Neutrophil (primary cell): ENCODE data around the gene EIF4A2.
"Not testable (repeated sequence)": the region's sequence is repeated elsewhere in the genome, so short reads cannot be mapped to it uniquely, and the experiment has no call there.

Experiments
- H3K27ac ChIP-seq: fragments of 200-600 bp; sonication (generic); 2 replicates; pipeline ENCODE4 v1.5.1; 2016; ENCODE audit warnings: mild to moderate bottlenecking, moderate library complexity
- H3K27me3 ChIP-seq: fragments of 200-600 bp; sonication (generic); 2 replicates; pipeline ENCODE4 v1.6.0; 2016; ENCODE audit warnings: mild to moderate bottlenecking
- H3K36me3 ChIP-seq: fragments of 200-600 bp; sonication (generic); 2 replicates; pipeline ENCODE4 v1.5.1; 2017
- H3K4me1 ChIP-seq, 2 experiments: fragments of 200-600 bp in 1 of 2; sonication (generic) in 1 of 2; 1 replicate in 1 of 2; 2 replicates in 1 of 2; pipeline versions ENCODE4 v1.5.1 to v1.6.1; 2013 to 2016; ENCODE audit warnings: low read depth in 1 of 2, low read length in 1 of 2, mild to moderate bottlenecking in 1 of 2, moderate library complexity in 1 of 2; ENCODE audit not compliant: control insufficient read depth in 1 of 2, insufficient read depth in 1 of 2
- H3K4me3 ChIP-seq, 2 experiments: fragments of 200-600 bp in 1 of 2; sonication (generic) in 1 of 2; 1 replicate in 1 of 2; 2 replicates in 1 of 2; pipeline ENCODE4 v1.5.1; 2013 to 2016; ENCODE audit warnings: low read depth in 1 of 2, low read length in 1 of 2, mild to moderate bottlenecking in 1 of 2, moderate library complexity in 1 of 2
- H3K9me3 ChIP-seq: fragments of 200-600 bp; sonication (generic); 2 replicates; pipeline ENCODE4 v1.5.1; 2016
- TF ChIP-seq, protein P1 (sequence below): fragments of 200-600 bp; sonication (generic); IDR thresholded peaks from 2 replicates; pipeline ENCODE4 v1.5.1; 2016; ENCODE audit warnings: antibody characterized with exemption

EIF4A2 gene

DNA sequence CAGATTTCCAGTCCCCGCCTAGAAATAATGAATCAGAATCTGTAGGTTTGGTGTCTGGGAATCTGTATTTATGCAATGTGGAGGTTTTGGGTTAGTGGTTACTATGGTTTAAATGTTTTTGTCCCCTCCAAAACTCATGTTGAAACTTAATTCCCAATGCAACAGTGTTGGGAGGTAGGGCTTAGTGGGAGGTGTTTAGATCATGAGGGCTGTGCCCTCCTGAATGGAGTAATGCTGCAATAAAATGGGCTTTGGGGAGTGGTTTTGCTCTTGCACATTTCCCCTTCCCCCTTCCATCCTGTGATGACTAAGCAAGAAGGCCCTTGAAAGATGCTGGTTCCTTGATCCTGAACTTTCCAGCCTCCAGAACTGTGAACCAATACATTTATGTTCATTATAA lies 32.1 kb downstream of the EIF4A2 start:
- Histone ChIP-seq H3K4me1 (peaks cover 9 to 11% of the 10 kb centered on the region in 2 experiments), H3K9me3 (no peaks in the 10 kb centered on the region), H3K27me3 (no peaks in the 10 kb centered on the region), H3K27ac (peak overlapping the region; percentile 2), H3K36me3 (no peaks in the 10 kb centered on the region), H3K4me3 (no peak overlapping the region)
- TF ChIP-seq, protein P1, sequence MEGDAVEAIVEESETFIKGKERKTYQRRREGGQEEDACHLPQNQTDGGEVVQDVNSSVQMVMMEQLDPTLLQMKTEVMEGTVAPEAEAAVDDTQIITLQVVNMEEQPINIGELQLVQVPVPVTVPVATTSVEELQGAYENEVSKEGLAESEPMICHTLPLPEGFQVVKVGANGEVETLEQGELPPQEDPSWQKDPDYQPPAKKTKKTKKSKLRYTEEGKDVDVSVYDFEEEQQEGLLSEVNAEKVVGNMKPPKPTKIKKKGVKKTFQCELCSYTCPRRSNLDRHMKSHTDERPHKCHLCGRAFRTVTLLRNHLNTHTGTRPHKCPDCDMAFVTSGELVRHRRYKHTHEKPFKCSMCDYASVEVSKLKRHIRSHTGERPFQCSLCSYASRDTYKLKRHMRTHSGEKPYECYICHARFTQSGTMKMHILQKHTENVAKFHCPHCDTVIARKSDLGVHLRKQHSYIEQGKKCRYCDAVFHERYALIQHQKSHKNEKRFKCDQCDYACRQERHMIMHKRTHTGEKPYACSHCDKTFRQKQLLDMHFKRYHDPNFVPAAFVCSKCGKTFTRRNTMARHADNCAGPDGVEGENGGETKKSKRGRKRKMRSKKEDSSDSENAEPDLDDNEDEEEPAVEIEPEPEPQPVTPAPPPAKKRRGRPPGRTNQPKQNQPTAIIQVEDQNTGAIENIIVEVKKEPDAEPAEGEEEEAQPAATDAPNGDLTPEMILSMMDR = no peak

GRCh38 chr3:186818516-186818915 lies 35.1 kb downstream of the EIF4A2 start:
- Histone ChIP-seq H3K27ac (no peak overlapping the region), H3K4me3 (no peak overlapping the region), H3K36me3 (no peaks in the 10 kb centered on the region), H3K4me1 (peaks cover 9 to 11% of the 10 kb centered on the region in 2 experiments), H3K9me3 (no peaks in the 10 kb centered on the region), H3K27me3 (peaks cover 19% of the 10 kb centered on the region)
- TF ChIP-seq, protein P1 = no peak

DNA sequence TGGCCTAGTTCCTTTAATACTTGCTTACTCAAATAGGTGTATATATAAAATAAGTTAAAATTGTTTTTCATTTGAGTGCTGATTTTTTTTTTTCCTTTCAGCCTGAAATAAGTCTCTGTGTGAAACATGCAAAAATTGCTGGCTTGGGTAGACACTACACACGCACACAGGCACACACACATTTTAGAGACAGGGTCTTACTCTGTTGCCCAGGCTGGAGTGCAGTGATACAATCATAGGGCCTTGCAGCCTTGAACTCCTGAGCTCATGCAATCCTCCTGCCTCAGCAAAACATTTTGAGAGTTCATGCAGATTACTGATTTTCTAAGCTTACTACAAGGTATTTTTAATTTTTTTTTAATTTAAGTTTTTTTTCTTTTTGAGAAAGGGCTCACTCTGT lies 35.6 kb downstream of the EIF4A2 start:
- peaks cover 22% of the 10 kb centered on the region for H3K27me3 ChIP-seq
- peaks cover 9 to 11% of the 10 kb centered on the region in 2 experiments for H3K4me1 ChIP-seq
- no peak overlapping the region for H3K4me3 ChIP-seq
- TF ChIP-seq, protein P1 = no peak
- H3K27ac ChIP-seq = no peak overlapping the region
- no peaks in the 10 kb centered on the region for H3K36me3 ChIP-seq
- H3K9me3 ChIP-seq = no peaks in the 10 kb centered on the region

GRCh38 chr3:186821429-186822387 lies 38.3 kb downstream of the EIF4A2 start:
- no peaks in the 10 kb centered on the region for H3K9me3 ChIP-seq
- no peaks in the 10 kb centered on the region for H3K36me3 ChIP-seq
- peaks cover 50% of the 10 kb centered on the region for H3K27me3 ChIP-seq
- peaks cover 7 to 14% of the 10 kb centered on the region in 2 experiments for H3K4me1 ChIP-seq
- TF ChIP-seq, protein P1 = peak; percentile 41
- no peak overlapping the region for H3K4me3 ChIP-seq
- H3K27ac ChIP-seq = no peak overlapping the region

GRCh38 chr3:186822388-186822759 lies 39.0 kb downstream of the EIF4A2 start:
- peaks cover 10 to 16% of the 10 kb centered on the region in 2 experiments for H3K4me1 ChIP-seq
- not testable (repeated sequence) for H3K36me3 ChIP-seq, H3K4me3 ChIP-seq, H3K9me3 ChIP-seq, H3K27ac ChIP-seq
- peaks cover 57% of the 10 kb centered on the region for H3K27me3 ChIP-seq

DNA sequence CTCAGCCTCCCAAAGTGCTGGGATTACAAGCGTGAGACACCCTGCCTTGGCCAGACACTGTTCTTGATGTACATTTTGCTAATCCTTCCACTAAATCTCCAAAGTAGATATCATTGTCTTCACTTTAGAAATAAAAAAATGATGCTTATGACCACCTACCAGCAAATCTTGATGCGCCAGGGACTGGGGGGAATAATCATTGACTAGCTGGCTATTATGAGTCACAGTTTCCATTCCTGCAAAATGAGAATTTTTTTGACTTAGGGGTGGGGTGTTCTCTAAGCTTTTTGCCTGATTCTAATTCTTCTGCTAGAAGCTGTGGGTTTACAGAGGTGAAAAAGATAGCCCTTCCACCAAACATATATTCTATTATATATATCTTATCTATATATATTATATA lies 40.0 kb downstream of the EIF4A2 start:
- Histone ChIP-seq H3K27me3 (peaks cover 67% of the 10 kb centered on the region), H3K4me3 (no peak overlapping the region), H3K27ac (no peak overlapping the region), H3K4me1 (peaks cover 15 to 20% of the 10 kb centered on the region in 2 experiments), H3K36me3 (no peaks in the 10 kb centered on the region), H3K9me3 (no peaks in the 10 kb centered on the region)
- TF ChIP-seq, protein P1 = no peak
